HG02610 (cell line): Measurements from ENCODE around the gene ID2.
A peak's percentile ranks its signal among the peaks of the same experiment; 100 is the strongest.

Experiments
- ATAC-seq: cut with Tn5 transposase; IDR thresholded peaks from one replicate; pipeline ENCODE4 v1.9.1; 2021; ENCODE audit warnings: mild to moderate bottlenecking, moderate library complexity; ENCODE audit not compliant: unreplicated experiment

Gene ID2

GRCh38 chr2:8681786-8682692, at the start of gene ID2:
ID2 (plus strand) TSS chr2:8682056; CDS start chr2:8682166, 110 bp downstream.
- peak; percentile 74 for ATAC-seq

DNA sequence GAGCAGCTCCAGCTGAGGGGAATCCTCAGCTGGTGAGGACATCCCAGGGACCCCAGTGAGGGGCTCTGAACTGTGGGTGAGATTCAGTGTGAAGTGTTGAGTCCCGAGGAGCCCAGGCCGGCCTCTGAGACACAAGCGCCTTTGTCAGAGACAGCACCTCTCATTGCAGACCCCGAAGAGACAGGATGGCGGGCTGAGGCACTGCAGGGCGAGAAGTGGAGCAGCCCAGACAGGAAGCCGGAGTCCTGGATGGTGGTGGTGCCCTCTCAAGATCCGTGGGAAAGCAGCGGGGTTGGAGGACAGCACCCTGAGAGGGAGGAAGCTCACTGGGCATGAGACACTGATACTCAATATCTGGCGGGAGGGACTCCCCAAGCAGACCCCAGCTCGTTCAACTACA, 49.1 kb upstream of the ID2 start:
- no peak for ATAC-seq

DNA sequence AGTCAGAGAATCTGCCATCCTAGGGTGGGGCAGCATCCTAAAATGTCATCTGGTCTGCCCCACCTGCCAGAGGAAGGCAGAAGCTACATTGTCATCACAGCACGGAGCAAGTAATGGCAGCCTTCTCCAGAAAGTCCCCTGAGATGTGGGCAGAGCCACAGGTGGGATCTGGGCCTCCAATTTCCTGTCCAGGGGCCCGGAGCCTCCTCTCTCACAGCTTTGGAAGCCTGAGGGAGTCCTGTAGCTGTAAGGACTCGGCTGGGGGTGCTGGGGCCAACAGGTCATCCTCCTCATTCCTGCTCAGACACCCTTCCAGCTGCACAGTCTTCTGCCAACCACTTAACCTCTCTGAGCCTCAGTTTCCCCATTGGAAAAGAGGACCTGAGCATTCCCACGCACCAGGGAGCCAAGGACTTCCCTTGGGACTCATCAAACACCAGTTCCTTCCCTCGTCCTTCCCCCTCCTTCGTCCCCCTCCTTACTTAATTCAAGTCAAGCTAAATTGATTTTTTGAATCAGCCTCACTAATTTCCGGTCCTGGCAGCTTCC, 48.6 kb upstream of the ID2 start:
- no peak for ATAC-seq

DNA sequence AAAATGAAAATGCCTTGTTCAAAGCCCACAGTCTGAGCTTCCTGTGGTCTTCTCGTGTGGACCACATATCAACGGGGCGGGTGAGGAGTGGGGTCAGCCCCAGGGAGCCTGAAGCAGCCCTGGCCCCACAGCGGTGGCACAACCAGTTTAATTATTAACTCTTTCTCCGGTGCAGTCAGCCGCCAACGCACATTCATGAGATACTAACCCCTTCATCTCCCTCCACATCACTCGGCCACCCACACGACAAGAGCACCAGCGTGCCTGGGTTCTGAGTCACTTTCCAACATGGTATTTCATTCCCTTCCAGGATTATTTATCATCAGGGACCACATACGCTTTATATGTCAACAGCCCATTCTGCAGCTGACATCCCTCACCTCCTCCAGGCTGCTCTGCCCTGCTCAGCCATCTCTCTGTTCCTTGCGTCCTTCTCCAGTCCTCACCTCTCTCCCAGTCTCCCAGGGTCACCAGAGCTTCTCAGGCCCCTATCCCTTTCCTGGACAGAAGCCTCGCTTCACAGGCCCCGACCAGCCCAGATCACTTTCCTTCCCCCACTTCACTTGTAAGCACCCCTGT, 48.0 kb upstream of the ID2 start:
- no peak for ATAC-seq

GRCh38 chr2:8634466-8635172, 47.2 kb upstream of the ID2 start:
- ATAC-seq, result no peak

DNA sequence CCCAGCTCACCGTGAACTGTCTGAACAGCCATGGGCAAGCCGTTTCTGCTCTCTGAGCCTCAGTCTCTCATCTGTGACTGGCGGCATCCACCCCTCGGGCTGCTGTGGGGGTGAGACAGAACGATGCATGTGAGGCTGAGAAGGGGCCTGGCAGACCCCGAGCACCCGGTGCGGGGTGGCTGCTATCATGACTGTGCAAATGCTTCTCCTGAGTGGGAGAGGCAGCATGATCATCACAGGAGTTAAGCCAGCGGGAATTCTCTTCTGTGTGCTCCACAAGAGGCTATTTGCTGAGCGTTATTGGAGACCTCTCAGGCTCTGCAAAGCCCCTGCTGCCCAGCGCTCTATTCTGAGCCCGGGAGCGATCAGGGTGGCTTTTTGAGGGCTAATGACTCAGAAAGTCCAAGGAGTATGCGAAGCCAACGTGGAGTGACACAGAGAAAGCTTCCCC, 45.8 kb upstream of the ID2 start:
- ATAC-seq, result no peak

DNA sequence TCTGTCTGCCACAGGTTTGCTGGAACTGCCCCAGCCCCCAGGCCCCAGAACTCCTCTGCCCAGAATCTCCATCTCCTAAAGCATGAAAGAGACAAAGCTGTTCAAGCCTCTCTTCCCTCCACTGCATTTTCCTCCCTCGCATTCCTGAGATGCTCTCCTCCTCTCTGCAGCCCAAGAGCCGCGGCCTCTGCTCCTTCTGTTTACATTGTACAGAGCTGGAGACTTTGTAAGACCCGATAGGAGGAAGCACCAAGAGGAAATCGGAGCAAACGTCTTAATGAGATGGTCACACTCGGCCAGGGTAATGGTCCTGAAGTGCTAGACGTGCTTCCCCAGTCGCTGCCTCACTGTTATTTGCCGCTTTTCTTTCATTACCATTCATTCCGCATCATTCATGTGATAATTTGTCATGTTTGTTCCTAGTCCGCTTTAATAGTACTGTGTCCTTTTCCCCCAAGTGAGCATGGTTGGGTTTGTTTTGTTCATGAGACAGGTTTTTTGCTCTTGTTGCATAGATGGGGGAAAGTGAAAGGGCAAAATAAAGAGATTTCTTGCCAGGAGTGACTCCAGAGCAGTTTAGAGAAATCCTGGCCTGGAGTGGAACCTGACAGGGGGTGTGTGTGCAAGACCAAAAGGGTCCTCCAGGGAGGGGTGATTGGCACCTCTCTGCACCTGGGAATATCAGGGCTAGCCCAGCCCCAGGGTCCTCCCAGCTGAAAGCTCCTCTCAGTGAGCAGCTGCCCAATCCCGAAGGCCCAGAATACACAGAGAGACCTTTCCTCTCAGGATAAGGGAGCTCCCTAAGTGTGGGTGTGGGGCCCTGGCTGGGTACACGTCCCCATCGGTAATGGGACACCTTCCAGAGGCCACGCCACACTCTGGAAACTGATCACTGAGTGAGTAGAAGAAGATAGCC, 44.9 kb upstream of the ID2 start:
- ATAC-seq, result no peak

DNA sequence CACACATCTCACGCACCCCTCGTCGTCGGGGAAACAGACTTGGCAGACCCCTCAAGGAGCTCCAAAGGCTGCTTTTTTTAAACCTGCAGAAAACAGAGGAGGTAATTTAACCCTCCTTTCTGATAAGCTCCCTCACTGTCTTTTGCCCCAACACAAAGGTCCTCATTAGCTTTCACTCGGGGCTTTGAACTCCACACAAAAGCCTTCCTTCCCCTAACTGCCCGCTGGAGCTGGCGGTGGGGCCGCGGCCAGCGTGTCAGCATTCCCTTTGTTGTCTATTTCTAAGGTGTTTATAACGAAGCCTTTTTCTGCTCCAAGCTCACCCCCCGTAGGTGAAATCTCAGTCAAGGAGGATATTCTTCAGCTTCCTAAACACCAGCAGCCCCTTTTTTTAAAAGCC, 43.5 kb upstream of the ID2 start:
- no peak for ATAC-seq

DNA sequence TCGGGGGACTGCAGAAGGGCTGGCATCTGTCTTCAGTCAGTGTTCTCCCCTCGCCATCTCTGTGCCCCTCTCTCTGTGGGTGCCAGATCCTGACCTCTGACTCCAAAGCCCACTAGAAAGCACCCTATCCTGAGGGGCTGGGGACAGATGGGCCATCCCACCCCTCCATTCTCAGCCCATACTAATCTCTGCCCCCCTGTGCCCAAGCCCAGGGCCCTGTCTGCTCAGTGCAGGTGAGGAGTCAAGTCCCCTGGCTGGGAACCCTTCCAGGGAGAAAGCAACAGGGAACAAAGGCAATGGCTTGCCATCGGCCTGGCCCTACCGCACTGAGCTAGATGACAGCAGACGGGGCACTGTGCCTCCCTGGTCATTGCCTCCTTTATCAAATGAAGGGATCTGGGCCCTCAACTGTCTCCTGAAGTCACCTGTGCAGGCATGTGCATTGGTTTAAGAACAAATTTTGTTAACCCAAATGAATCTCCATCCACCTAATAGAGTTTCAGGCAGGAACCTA, 42.7 kb upstream of the ID2 start:
- ATAC-seq, result no peak

DNA sequence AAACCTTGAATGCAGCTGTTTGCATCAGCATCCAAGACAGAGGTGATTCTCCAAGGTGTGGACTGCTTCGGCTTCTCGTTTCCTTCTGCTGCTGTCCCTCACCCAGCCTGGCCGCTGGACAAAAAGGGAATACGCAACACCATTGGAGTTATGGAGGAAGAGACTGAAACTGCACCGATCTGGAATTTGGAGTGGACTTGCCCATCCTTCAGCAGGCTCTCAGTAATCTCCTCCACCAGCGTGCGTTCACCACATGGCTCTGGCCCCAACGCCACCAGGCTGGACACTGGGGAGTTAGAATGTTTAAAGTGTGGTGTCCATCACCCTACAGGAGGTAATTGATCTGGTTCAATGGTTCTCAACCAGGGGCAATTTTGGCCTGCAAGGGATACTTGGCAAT, 41.4 kb upstream of the ID2 start:
- ATAC-seq, result no peak

GRCh38 chr2:8641301-8641965, 40.4 kb upstream of the ID2 start:
- no peak for ATAC-seq

DNA sequence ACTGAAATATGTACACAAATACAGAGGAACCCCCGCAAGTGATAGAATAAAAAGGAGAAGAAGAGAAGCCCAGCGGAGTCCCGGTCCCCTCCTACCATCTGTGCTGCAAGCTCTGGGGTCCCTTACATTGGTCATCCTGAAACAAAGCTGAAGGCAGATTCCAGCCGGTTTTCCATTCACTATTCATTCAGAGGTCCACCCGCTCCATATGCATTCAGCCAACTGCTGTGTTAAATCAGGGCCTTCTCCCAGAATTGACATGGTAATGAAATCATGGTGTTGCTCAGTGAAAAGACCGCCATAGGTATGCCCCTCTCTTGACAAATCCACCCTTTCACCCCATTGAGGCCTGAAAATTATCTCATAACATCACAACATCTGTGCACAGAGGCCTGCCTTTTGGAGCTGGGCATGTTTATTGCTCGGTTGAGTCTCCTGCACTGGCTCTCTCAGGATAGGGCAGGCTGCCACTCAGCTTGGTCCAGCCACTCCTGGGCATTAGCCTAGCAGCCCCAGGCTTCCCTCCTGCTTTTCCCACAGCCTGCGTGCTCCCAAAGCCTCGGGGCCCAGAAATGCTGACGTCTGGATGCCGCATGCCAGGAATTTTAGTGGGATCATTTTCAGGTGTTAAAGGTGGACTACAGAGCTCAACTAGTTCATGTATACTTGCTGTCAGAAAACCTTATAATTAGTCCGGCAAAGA, 39.3 kb upstream of the ID2 start:
- ATAC-seq, result no peak

GRCh38 chr2:8643250-8643995, 38.4 kb upstream of the ID2 start:
- no peak for ATAC-seq

- no peak for ATAC-seq
Observed at GRCh38 chr2:8643996-8644356, 37.9 kb upstream of the ID2 start.

DNA sequence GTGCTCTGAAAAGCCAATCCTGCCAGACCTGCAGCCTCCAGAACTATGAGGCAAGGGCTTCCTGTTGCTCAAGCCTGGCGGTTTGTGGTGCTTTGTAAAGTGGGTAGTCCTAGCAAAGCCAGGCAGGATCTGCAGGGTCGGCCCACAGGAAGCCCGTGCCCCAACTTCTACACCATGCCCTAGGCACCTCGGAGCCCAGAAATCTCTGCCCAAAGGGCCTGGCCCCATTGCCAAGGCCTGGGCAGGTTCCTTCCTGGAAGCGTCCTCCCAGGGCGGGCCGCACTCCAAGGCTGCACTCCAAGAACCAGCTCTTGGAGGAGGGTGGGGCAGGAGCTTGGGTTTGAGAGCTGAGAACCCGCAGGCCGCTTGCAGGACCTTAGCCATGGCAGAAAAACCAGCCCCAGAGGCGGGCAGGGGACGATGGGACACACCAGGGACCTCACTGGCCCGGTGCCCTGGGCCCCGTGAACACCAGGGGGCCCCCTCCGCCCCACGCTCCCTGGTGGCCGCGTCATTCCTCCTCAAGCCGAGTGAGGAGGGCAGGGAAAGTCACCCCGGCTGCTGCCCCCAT, 37.2 kb upstream of the ID2 start:
- ATAC-seq, result no peak

DNA sequence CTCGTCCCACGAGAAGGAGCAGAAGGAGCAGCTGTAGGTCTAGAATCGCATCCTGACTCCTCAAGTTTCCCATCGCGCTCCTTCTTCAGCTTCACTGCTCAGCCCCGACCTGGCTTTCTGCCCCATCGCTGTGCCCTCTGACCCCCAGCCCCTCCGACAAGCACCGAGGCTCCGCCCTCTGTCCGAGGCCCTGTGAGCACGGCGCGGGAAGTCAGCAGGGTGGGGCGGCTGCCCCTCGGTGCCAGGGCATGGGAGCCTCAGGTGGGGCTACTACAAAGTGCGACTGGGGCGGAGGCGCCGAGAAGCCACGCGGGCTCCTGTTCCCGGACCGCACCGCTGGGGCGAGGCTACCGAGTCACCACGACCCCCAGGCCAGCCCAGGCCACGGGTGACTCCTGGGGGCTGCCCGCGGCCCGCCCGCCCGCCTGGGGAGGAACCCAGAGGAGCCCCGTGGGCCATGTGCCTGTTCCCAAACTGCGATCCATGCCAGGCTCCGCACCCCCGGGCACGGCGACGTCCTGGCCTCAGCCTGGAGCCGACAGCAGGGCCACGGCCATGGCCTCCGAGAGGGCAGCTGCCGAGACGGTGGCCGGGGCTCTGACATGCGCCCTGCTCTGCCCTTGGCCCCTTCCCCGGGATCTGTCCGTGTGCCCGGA, 36.6 kb upstream of the ID2 start:
- ATAC-seq, result no peak

- ATAC-seq, result no peak
Observed at GRCh38 chr2:8646731-8647461, 35.0 kb upstream of the ID2 start.
